GM12878 (cell line): ENCODE measurements around the gene ST6GAL2.

Source experiments
- CEBPB ChIP-seq, 2 experiments: fragments of 150-350 bp in 1 of 2; IDR thresholded peaks; 2 replicates each; pipeline ENCODE4 v1.6.1; 2012 to 2014; ENCODE audit warnings: low read depth in 2 of 2, low read length in 2 of 2, borderline replicate concordance in 1 of 2, inconsistent platforms in 1 of 2
- CTCF ChIP-seq, 3 experiments: IDR thresholded peaks in 2 of 3; conservative IDR thresholded peaks in 1 of 3; 2 replicates each; pipeline ENCODE4 v1.5.1; 2011; ENCODE audit warnings: low read depth in 3 of 3, low read length in 3 of 3, mild to moderate bottlenecking in 3 of 3, control low read depth in 2 of 3, moderate library complexity in 2 of 3, inconsistent platforms in 1 of 3, mixed read lengths in 1 of 3; ENCODE audit not compliant: control insufficient read depth in 2 of 3, insufficient read depth in 1 of 3; ENCODE audit errors: extremely low read depth in 1 of 3
- FOXM1 ChIP-seq: IDR thresholded peaks from 2 replicates; pipeline ENCODE4 v1.6.1; 2012; ENCODE audit warnings: low read depth, mild to moderate bottlenecking, inconsistent platforms, low read length, moderate library complexity
- PKNOX1 ChIP-seq: fragments of 450-650 bp; IDR thresholded peaks from 2 replicates; pipeline ENCODE4 v1.6.1; 2016; ENCODE audit warnings: mild to moderate bottlenecking
- POLR2A ChIP-seq: IDR thresholded peaks from 2 replicates; pipeline ENCODE4 v1.6.1; 2011; ENCODE audit warnings: low read depth, mild to moderate bottlenecking, low read length
- RAD21 ChIP-seq: IDR thresholded peaks from 2 replicates; pipeline ENCODE4 v1.6.1; 2011; ENCODE audit warnings: mild to moderate bottlenecking, low read depth, low read length, moderate library complexity; ENCODE audit not compliant: insufficient read depth
- SMAD1 ChIP-seq: fragments of 450-650 bp; IDR thresholded peaks from 2 replicates; pipeline ENCODE4 v1.6.1; 2018; ENCODE audit warnings: mild to moderate bottlenecking, low read depth; ENCODE audit not compliant: partially characterized antibody
- SREBF1 ChIP-seq: IDR thresholded peaks from 2 replicates; pipeline ENCODE4 v1.6.1; 2012; ENCODE audit warnings: mild to moderate bottlenecking, low read length
- SUPT20H ChIP-seq: IDR thresholded peaks from 2 replicates; pipeline ENCODE4 v1.6.1; 2011; ENCODE audit warnings: low read depth, mild to moderate bottlenecking, low read length, moderate library complexity, borderline replicate concordance; ENCODE audit not compliant: control insufficient read depth
- ZBED1 ChIP-seq: IDR thresholded peaks from 2 replicates; pipeline ENCODE4 v1.6.1; 2016; ENCODE audit warnings: borderline replicate concordance
- ZNF274 ChIP-seq: IDR thresholded peaks from one replicate; pipeline ENCODE4 v1.8.0; 2011; ENCODE audit not compliant: insufficient read length, insufficient read depth
- ZSCAN29 ChIP-seq: fragments of 450-650 bp; IDR thresholded peaks from 2 replicates; pipeline ENCODE4 v1.6.1; 2017; ENCODE audit warnings: mild to moderate bottlenecking, moderate library complexity
- TF ChIP-seq, protein P1 (sequence below): IDR thresholded peaks from 2 replicates; pipeline ENCODE4 v1.6.1; 2011; ENCODE audit warnings: borderline replicate concordance, low read depth, mild to moderate bottlenecking, moderate library complexity, mixed read lengths, low read length; ENCODE audit not compliant: insufficient read depth; ENCODE audit errors: extremely low read length
- TF ChIP-seq, protein P2 (sequence below): fragments of 450-650 bp; IDR thresholded peaks from 2 replicates; pipeline ENCODE4 v1.6.1; 2017; ENCODE audit warnings: mild to moderate bottlenecking, moderate library complexity

DNA sequence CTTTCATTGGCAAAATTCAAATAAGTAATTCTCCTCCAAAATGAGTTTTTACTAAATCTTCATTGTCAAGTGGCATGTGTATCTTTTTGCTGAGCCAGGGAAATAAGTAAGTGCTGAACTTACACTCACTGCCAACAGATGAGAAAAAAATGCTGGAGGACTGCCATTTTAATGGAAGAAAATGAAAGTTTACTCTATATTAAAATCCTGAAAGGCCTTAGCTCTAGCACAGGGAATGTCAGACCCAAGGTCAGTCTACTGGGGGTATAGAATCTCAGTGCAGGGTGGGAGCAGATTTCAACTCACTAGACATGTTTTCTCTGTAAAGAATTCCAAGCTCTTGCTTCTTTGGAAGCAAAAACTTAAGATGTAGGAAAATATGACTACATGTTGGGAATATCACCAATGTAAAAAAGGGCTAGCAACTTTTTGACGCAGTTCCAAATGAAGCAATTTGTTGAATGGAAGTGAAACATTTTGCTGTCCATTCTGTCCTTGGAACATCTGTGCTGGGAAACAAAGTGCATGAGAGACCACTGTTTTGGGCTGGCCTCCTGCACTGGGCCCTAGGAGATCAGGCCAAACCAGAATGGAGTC lies 127.0 kb downstream of the ST6GAL2 start:
- TF ChIP-seq CTCF (IDR thresholded peaks at IDR 0.05 in 2 of 3, conservative IDR thresholded peaks at IDR 0.05 in 1 of 3; ENCODE audit: control insufficient read depth in 2 of 3, extremely low read depth in 1 of 3, insufficient read depth in 1 of 3, low read depth in 3 of 3, low read length in 3 of 3) (no peak), ZNF274 (no peak), SREBF1 (no peak), SUPT20H (no peak), FOXM1 (no peak), CEBPB (IDR thresholded peaks at IDR 0.05; ENCODE audit: borderline replicate concordance in 1 of 2, low read depth in 2 of 2, low read length in 2 of 2) (no peak), POLR2A (no peak), ZSCAN29 (no peak), ZBED1 (no peak), RAD21 (no peak), PKNOX1 (no peak), SMAD1 (no peak)
- TF ChIP-seq, protein P1, sequence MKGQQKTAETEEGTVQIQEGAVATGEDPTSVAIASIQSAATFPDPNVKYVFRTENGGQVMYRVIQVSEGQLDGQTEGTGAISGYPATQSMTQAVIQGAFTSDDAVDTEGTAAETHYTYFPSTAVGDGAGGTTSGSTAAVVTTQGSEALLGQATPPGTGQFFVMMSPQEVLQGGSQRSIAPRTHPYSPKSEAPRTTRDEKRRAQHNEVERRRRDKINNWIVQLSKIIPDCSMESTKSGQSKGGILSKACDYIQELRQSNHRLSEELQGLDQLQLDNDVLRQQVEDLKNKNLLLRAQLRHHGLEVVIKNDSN, result no peak
- TF ChIP-seq, protein P2, sequence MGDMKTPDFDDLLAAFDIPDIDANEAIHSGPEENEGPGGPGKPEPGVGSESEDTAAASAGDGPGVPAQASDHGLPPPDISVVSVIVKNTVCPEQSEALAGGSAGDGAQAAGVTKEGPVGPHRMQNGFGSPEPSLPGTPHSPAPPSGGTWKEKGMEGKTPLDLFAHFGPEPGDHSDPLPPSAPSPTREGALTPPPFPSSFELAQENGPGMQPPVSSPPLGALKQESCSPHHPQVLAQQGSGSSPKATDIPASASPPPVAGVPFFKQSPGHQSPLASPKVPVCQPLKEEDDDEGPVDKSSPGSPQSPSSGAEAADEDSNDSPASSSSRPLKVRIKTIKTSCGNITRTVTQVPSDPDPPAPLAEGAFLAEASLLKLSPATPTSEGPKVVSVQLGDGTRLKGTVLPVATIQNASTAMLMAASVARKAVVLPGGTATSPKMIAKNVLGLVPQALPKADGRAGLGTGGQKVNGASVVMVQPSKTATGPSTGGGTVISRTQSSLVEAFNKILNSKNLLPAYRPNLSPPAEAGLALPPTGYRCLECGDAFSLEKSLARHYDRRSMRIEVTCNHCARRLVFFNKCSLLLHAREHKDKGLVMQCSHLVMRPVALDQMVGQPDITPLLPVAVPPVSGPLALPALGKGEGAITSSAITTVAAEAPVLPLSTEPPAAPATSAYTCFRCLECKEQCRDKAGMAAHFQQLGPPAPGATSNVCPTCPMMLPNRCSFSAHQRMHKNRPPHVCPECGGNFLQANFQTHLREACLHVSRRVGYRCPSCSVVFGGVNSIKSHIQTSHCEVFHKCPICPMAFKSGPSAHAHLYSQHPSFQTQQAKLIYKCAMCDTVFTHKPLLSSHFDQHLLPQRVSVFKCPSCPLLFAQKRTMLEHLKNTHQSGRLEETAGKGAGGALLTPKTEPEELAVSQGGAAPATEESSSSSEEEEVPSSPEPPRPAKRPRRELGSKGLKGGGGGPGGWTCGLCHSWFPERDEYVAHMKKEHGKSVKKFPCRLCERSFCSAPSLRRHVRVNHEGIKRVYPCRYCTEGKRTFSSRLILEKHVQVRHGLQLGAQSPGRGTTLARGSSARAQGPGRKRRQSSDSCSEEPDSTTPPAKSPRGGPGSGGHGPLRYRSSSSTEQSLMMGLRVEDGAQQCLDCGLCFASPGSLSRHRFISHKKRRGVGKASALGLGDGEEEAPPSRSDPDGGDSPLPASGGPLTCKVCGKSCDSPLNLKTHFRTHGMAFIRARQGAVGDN, result no peak
